ENCODE data around the gene GSE1.

GRCh38 chr16:85659336-85659735, 46.2 kb downstream of the GSE1 start:
- TF ChIP-seq SMARCB1 (IDR thresholded peaks at IDR 0.05; ENCODE audit: insufficient read length, low read depth) (no peak), TCF7L2 (IDR thresholded peaks at IDR 0.05; ENCODE audit: low read depth, low read length) (no peak), YY1 (IDR thresholded peaks at IDR 0.05; ENCODE audit: borderline replicate concordance in 1 of 3, control insufficient read depth in 1 of 3, extremely low read depth in 1 of 3, insufficient read depth in 3 of 3, insufficient read length in 1 of 3, insufficient replicate concordance in 2 of 3, low read depth in 1 of 3, low read length in 2 of 3) (no peak), ZBTB8A (IDR thresholded peaks at IDR 0.05; ENCODE audit: partially characterized antibody) (no peak), ZNF121 (CRISPR knock-in tag; conservative IDR thresholded peaks at IDR 0.05) (no peak), EP300 (IDR thresholded peaks at IDR 0.05; ENCODE audit: low read length) (no peak), ZNF584 (CRISPR knock-in tag; IDR thresholded peaks at IDR 0.05; ENCODE audit: low read depth) (no peak)
